H9 (cell line): Measurements from ENCODE around the gene GFRA1. TPM values are rescaled to one million over a fixed set of nuclear protein-coding genes. Genes with fewer than 3 reads are reported as not detected.

Source experiments
- DNase-seq: peaks from one replicate; pipeline ENCODE4 v3.0.0-alpha.2; 2017
- H2AFZ ChIP-seq: one replicate; pipeline ENCODE4 v1.6.1; 2013; ENCODE audit warnings: mild to moderate bottlenecking, low read length, control low read depth, moderate library complexity
- H2AK5ac ChIP-seq: 2 replicates; pipeline ENCODE4 v1.6.1; 2013; ENCODE audit warnings: low read length, control low read depth, mixed read lengths; ENCODE audit not compliant: insufficient read length
- H2BK120ac ChIP-seq: one replicate; pipeline ENCODE4 v1.6.1; 2013; ENCODE audit warnings: low read depth, mild to moderate bottlenecking, low read length, control low read depth, inconsistent platforms; ENCODE audit not compliant: poor library complexity, severe bottlenecking
- H2BK12ac ChIP-seq: 2 replicates; pipeline ENCODE4 v1.6.1; 2013; ENCODE audit warnings: low read length, control low read depth, mixed read lengths, low read depth; ENCODE audit not compliant: insufficient read length
- H2BK15ac ChIP-seq: 2 replicates; pipeline ENCODE4 v1.6.1; 2013; ENCODE audit warnings: low read depth, low read length, control low read depth
- H2BK20ac ChIP-seq: one replicate; pipeline ENCODE4 v1.6.1; 2013; ENCODE audit warnings: low read depth, mild to moderate bottlenecking, low read length, control low read depth, inconsistent platforms; ENCODE audit not compliant: poor library complexity, severe bottlenecking
- H2BK5ac ChIP-seq: 2 replicates; pipeline ENCODE4 v1.6.1; 2013; ENCODE audit warnings: low read length, control low read depth, mixed read lengths; ENCODE audit not compliant: insufficient read length
- H3K14ac ChIP-seq: 2 replicates; pipeline ENCODE4 v1.6.1; 2013; ENCODE audit warnings: low read length, control low read depth; ENCODE audit not compliant: insufficient read depth
- H3K18ac ChIP-seq: 2 replicates; pipeline ENCODE4 v1.6.1; 2013; ENCODE audit warnings: low read depth, mild to moderate bottlenecking, mixed read lengths, low read length, control low read depth; ENCODE audit not compliant: insufficient read length
- H3K23ac ChIP-seq: 2 replicates; pipeline ENCODE4 v1.6.1; 2013; ENCODE audit warnings: low read length, control low read depth, mixed read lengths, low read depth; ENCODE audit not compliant: insufficient read length
- H3K23me2 ChIP-seq: 2 replicates; pipeline ENCODE4 v1.6.1; 2013; ENCODE audit warnings: low read depth, mild to moderate bottlenecking, mixed read lengths, low read length, control low read depth; ENCODE audit not compliant: insufficient read length, poor library complexity, severe bottlenecking
- H3K27ac ChIP-seq: 2 replicates; pipeline ENCODE4 v1.5.1; 2013; ENCODE audit warnings: low read length, control low read depth, mixed read lengths, low read depth; ENCODE audit not compliant: insufficient read length
- H3K27me3 ChIP-seq: 2 replicates; pipeline ENCODE4 v1.6.1; 2013; ENCODE audit warnings: low read length, control low read depth, inconsistent platforms; ENCODE audit not compliant: insufficient read depth
- H3K4ac ChIP-seq: 2 replicates; pipeline ENCODE4 v1.6.1; 2013; ENCODE audit warnings: low read depth, mild to moderate bottlenecking, control low read depth, inconsistent platforms, low read length, moderate library complexity
- H3K4me1 ChIP-seq: 2 replicates; pipeline ENCODE4 v1.6.1; 2013; ENCODE audit warnings: low read length, control low read depth, inconsistent platforms; ENCODE audit not compliant: insufficient read depth
- H3K4me2 ChIP-seq: 2 replicates; pipeline ENCODE4 v1.6.1; 2013; ENCODE audit warnings: low read length, control low read depth, mixed read lengths; ENCODE audit not compliant: insufficient read length, insufficient read depth
- H3K56ac ChIP-seq: 2 replicates; pipeline ENCODE4 v1.6.1; 2013; ENCODE audit warnings: low read depth, mild to moderate bottlenecking, mixed read lengths, low read length, control low read depth; ENCODE audit not compliant: insufficient read length
- H3K79me1 ChIP-seq: 2 replicates; pipeline ENCODE4 v1.6.1; 2013; ENCODE audit warnings: low read depth, mild to moderate bottlenecking, moderate library complexity, low read length, control low read depth, inconsistent platforms; ENCODE audit not compliant: insufficient read depth, poor library complexity, severe bottlenecking
- H3K79me2 ChIP-seq: 2 replicates; pipeline ENCODE4 v1.6.1; 2013; ENCODE audit warnings: low read length, control low read depth, inconsistent platforms; ENCODE audit not compliant: insufficient read depth
- H3K9ac ChIP-seq: 2 replicates; pipeline ENCODE4 v1.6.1; 2013; ENCODE audit warnings: low read length, control low read depth, mixed read lengths; ENCODE audit not compliant: insufficient read length; ENCODE audit errors: extremely low read depth
- H3K9me3 ChIP-seq: one replicate; pipeline ENCODE4 v1.6.1; 2013; ENCODE audit warnings: low read depth, low read length, inconsistent platforms; ENCODE audit not compliant: control insufficient read depth
- H3T11ph ChIP-seq: one replicate; pipeline ENCODE4 v1.6.1; 2013; ENCODE audit warnings: mild to moderate bottlenecking, low read length, control low read depth, inconsistent platforms
- H4K20me1 ChIP-seq: one replicate; pipeline ENCODE4 v1.6.1; 2013; ENCODE audit not compliant: control insufficient read depth, insufficient read length, insufficient read depth
- H4K5ac ChIP-seq: 2 replicates; pipeline ENCODE4 v1.6.1; 2013; ENCODE audit warnings: low read depth, mild to moderate bottlenecking, mixed read lengths, low read length, control low read depth; ENCODE audit not compliant: insufficient read length
- H4K8ac ChIP-seq: replicated peaks from 2 replicates; pipeline ENCODE4 v1.6.1; 2013; ENCODE audit warnings: low read length, control low read depth, mixed read lengths, low read depth; ENCODE audit not compliant: insufficient read length
- H4K91ac ChIP-seq: 2 replicates; pipeline ENCODE4 v1.6.1; 2013; ENCODE audit warnings: low read depth, mild to moderate bottlenecking, moderate library complexity, mixed read lengths, low read length, control low read depth; ENCODE audit not compliant: insufficient read length
- H3K27ac Mint-ChIP-seq, 3 experiments: 2 replicates in 2 of 3; 3 replicates in 1 of 3; pipeline ENCODE4 v1.8.0; 2020 to 2021; ENCODE audit warnings: mixed read lengths in 3 of 3, mild to moderate bottlenecking in 1 of 3, moderate library complexity in 1 of 3
- H3K27me3 Mint-ChIP-seq: 2 replicates; pipeline ENCODE4 v1.8.0; 2021; ENCODE audit warnings: low read depth, mild to moderate bottlenecking, moderate library complexity, mixed read lengths
- H3K36me3 Mint-ChIP-seq, 3 experiments: 2 replicates in 2 of 3; 3 replicates in 1 of 3; pipeline ENCODE4 v1.8.0; 2020 to 2021; ENCODE audit warnings: low read depth in 3 of 3, mixed read lengths in 3 of 3; ENCODE audit not compliant: insufficient read depth in 1 of 3
- H3K4me1 Mint-ChIP-seq, 2 experiments: 2 replicates each; pipeline ENCODE4 v1.8.0; 2020; ENCODE audit warnings: mixed read lengths in 2 of 2
- H3K4me3 Mint-ChIP-seq, 2 experiments: 2 replicates in 1 of 2; 3 replicates in 1 of 2; pipeline ENCODE4 v1.8.0; 2020 to 2021; ENCODE audit warnings: mild to moderate bottlenecking in 2 of 2, mixed read lengths in 2 of 2, moderate library complexity in 1 of 2
- H3K9me3 Mint-ChIP-seq, 2 experiments: 2 replicates in 1 of 2; 3 replicates in 1 of 2; pipeline ENCODE4 v1.8.0; 2020; ENCODE audit warnings: mild to moderate bottlenecking in 2 of 2, mixed read lengths in 2 of 2, moderate library complexity in 1 of 2
- CTCF ChIP-seq: fragments of 200-600 bp; sonication (generic); conservative IDR thresholded peaks from 3 replicates; pipeline ENCODE4 v1.8.0; 2021; ENCODE audit warnings: antibody characterized with exemption, mild to moderate bottlenecking
- WGBS: extraction: QIAGEN DNeasy Blood & Tissue Kit; methylation state at CpG from one replicate; pipeline ENCODE4 v1.1.7; 2013; ENCODE audit warnings: missing lambda C conversion rate, low lambda C conversion rate, mixed read lengths; ENCODE audit not compliant: insufficient read length; ENCODE audit errors: extremely low coverage; 5-methylcytosine and 5-hydroxymethylcytosine counted together
- total RNA-seq: library from RNA; stranded (reverse); gene quantifications from 2 replicates; pipeline ENCODE4 v1.2.1, GENCODE V29; 2021

GFRA1 gene
- total RNA-seq, 1 experiment from 2014 or later: 0.24 TPM

DNA sequence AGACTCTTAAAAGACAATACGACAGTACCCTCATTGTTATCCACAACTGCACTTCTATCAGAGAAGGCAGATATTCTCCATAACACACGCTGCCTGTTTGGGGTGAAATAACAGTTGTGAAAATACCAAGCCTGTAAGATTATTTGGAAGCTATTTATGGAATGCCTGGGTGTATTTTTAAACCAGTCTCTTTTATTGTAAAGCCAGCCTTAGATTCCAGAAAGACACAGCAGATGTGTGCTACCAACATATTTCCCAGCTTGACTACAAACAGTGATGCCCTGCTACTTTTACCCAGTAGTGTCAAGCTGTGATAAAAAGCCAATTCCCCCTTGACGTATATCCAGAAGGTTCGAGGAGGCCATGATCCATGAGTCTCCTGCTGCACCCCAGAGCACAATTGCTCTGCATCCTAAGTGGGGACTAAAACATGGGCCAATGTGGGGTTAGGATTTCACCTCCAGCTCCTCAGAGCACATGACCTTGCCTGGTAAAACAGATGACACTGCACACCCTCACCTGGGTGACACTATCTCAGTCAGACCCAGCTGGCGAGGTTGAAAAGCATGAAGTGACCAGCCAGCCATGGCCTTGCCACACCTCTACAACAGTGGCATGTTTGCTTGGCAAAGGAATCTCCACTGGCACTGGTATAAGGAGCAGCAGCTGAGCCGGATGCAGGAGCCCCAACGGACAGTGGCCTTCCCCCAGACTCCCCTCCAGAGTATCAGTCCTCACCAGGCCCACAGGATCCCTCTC lies 62.2 kb downstream of the GFRA1 start:
- no peak overlapping the region for H3K27ac Mint-ChIP-seq
- Histone ChIP-seq H2BK12ac (no peak overlapping the region), H3K4me1 (no peaks in the 10 kb centered on the region), H3K79me1 (no peaks in the 10 kb centered on the region), H3K4ac (no peak overlapping the region), H4K91ac (no peak overlapping the region), H3K23ac (no peak overlapping the region), H2AK5ac (no peak overlapping the region), H3K27ac (no peak overlapping the region), H4K5ac (no peak overlapping the region), H3K56ac (no peak overlapping the region), H3K4me2 (no peak overlapping the region), H3K14ac (no peak overlapping the region), H4K20me1 (no peaks in the 10 kb centered on the region), H3K18ac (no peak overlapping the region), H2BK5ac (no peak overlapping the region), H2BK20ac (no peak overlapping the region), H3K79me2 (no peaks in the 10 kb centered on the region), H4K8ac (no peak overlapping the region), H3K9me3 (no peaks in the 10 kb centered on the region), H3K23me2 (no peaks in the 10 kb centered on the region), H2BK120ac (no peak overlapping the region), H2BK15ac (no peak overlapping the region), H3K9ac (no peak overlapping the region), H2AFZ (no peak overlapping the region), H3K27me3 (no peaks in the 10 kb centered on the region), H3T11ph (no peak overlapping the region)
- no peaks in the 10 kb centered on the region for H3K9me3 Mint-ChIP-seq
- H3K4me1 Mint-ChIP-seq: peaks cover 3 to 9% of the 10 kb centered on the region in 2 experiments
- H3K4me3 Mint-ChIP-seq: no peak overlapping the region
- WGBS: no CpG with 5 or more reads among the region's 7 CpGs
- TF ChIP-seq CTCF: no peak
- DNase-seq: no peak
- no peaks in the 10 kb centered on the region for H3K36me3 Mint-ChIP-seq
- H3K27me3 Mint-ChIP-seq: peaks cover 3% of the 10 kb centered on the region
